ENCODE results near the gene KIF6. TPM values are rescaled to one million over a fixed set of nuclear protein-coding genes. Genes with fewer than 3 reads are reported as not detected.

The KIF6 gene
- total RNA-seq, 1 donor from 2014 or later = 2.0 TPM

DNA sequence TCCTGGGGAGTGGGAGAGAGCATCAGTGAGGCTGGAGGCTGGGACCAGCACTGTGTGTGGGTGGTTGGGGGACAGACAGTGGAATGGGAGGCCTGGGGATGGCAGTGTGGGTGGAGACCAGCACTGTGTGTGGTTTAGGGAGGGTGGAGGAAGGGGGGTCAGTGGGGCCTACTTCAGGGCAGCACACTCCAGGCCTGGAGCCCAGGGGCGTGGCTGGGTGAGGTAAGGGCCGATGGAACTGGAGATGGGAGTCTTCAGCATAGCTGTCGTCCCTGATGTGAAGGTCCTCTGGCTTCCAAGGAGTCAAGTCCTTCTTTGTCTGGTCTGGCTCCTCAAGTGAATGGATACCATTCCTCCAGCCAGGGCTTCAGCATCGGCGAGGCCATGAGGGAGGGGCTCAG lies 429.6 kb downstream of the KIF6 start:
- Histone ChIP-seq H3K27me3 (ENCODE audit: insufficient read depth, low read length) (no peaks in the 10 kb centered on the region), H2AFZ (ENCODE audit: low read depth, low read length) (no peak overlapping the region), H3K36me3 (ENCODE audit: insufficient read depth, low read length) (no peaks in the 10 kb centered on the region), H4K20me1 (ENCODE audit: insufficient read depth, low read length) (no peaks in the 10 kb centered on the region), H3K79me2 (ENCODE audit: insufficient read depth, low read length) (no peaks in the 10 kb centered on the region), H3K4me3 (ENCODE audit: insufficient read depth, low read depth, low read length) (no peak overlapping the region), H3K27ac (ENCODE audit: low read depth, low read length) (no peak overlapping the region), H3K9ac (ENCODE audit: low read length) (no peak overlapping the region), H3K4me1 (ENCODE audit: insufficient read depth, low read length) (no peaks in the 10 kb centered on the region), H3K9me3 (ENCODE audit: insufficient read depth, low read depth, low read length) (no peaks in the 10 kb centered on the region), H3K4me2 (ENCODE audit: low read length) (no peak overlapping the region)
- peaks cover 51% of the 10 kb centered on the region for H3K27me3 Mint-ChIP-seq (ENCODE audit: low read depth, unreplicated experiment)
- DNase-seq (ENCODE audit: low read depth) = no peak
- no peak overlapping the region for H3K27ac Mint-ChIP-seq (ENCODE audit: unreplicated experiment)
- TF ChIP-seq EZH2 (IDR thresholded peaks at IDR 0.05; ENCODE audit: insufficient read depth, low read length) = no peak
- TF ChIP-seq, protein P1, sequence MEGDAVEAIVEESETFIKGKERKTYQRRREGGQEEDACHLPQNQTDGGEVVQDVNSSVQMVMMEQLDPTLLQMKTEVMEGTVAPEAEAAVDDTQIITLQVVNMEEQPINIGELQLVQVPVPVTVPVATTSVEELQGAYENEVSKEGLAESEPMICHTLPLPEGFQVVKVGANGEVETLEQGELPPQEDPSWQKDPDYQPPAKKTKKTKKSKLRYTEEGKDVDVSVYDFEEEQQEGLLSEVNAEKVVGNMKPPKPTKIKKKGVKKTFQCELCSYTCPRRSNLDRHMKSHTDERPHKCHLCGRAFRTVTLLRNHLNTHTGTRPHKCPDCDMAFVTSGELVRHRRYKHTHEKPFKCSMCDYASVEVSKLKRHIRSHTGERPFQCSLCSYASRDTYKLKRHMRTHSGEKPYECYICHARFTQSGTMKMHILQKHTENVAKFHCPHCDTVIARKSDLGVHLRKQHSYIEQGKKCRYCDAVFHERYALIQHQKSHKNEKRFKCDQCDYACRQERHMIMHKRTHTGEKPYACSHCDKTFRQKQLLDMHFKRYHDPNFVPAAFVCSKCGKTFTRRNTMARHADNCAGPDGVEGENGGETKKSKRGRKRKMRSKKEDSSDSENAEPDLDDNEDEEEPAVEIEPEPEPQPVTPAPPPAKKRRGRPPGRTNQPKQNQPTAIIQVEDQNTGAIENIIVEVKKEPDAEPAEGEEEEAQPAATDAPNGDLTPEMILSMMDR (IDR thresholded peaks at IDR 0.05; ENCODE audit: insufficient read depth, low read depth, low read length) = no peak
- H3K4me3 Mint-ChIP-seq (ENCODE audit: unreplicated experiment) = peak overlapping the region; percentile 54
- H3K4me1 Mint-ChIP-seq (ENCODE audit: low read depth, unreplicated experiment) = peaks cover 12% of the 10 kb centered on the region
- peaks cover 8% of the 10 kb centered on the region for H3K9me3 Mint-ChIP-seq (ENCODE audit: unreplicated experiment)
- H3K36me3 Mint-ChIP-seq (ENCODE audit: low read depth, unreplicated experiment) = no peaks in the 10 kb centered on the region
- FAIRE-seq = no peak

DNA sequence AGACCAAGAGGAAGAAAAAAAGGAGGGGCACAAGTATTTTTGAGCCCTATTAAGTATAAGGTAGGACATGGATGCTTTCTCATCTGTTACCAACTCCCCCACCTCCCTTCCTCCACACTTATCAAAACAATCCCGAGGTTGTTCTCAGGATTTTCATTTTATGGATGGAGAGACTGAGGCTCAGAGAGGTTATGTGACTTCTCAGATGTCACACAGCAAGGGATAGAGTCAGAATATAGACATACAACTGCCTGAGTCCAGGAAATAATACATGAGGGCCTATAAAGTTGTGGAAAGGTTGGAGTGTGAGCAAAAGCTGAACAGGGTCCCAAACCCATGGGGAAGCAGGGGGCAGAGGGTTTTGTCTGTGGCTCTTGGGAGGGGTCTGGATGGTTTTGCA lies 430.3 kb downstream of the KIF6 start:
- Histone ChIP-seq H3K27ac (ENCODE audit: low read depth, low read length) (no peak overlapping the region), H3K27me3 (ENCODE audit: insufficient read depth, low read length) (no peaks in the 10 kb centered on the region), H3K79me2 (ENCODE audit: insufficient read depth, low read length) (no peaks in the 10 kb centered on the region), H3K4me1 (ENCODE audit: insufficient read depth, low read length) (no peaks in the 10 kb centered on the region), H3K4me3 (ENCODE audit: insufficient read depth, low read depth, low read length) (no peak overlapping the region), H2AFZ (ENCODE audit: low read depth, low read length) (no peak overlapping the region), H3K9ac (ENCODE audit: low read length) (no peak overlapping the region), H4K20me1 (ENCODE audit: insufficient read depth, low read length) (no peaks in the 10 kb centered on the region), H3K36me3 (ENCODE audit: insufficient read depth, low read length) (no peaks in the 10 kb centered on the region), H3K4me2 (ENCODE audit: low read length) (no peak overlapping the region), H3K9me3 (ENCODE audit: insufficient read depth, low read depth, low read length) (no peaks in the 10 kb centered on the region)
- Mint-ChIP-seq H3K4me1 (ENCODE audit: low read depth, unreplicated experiment) (peaks cover 12% of the 10 kb centered on the region), H3K9me3 (ENCODE audit: unreplicated experiment) (peaks cover 8% of the 10 kb centered on the region), H3K36me3 (ENCODE audit: low read depth, unreplicated experiment) (no peaks in the 10 kb centered on the region), H3K27me3 (ENCODE audit: low read depth, unreplicated experiment) (peaks cover 47% of the 10 kb centered on the region), H3K27ac (ENCODE audit: unreplicated experiment) (no peak overlapping the region), H3K4me3 (ENCODE audit: unreplicated experiment) (no peak overlapping the region)
- no peak for FAIRE-seq
- TF ChIP-seq, protein P1 (IDR thresholded peaks at IDR 0.05; ENCODE audit: insufficient read depth, low read depth, low read length) = no peak
- TF ChIP-seq EZH2 (IDR thresholded peaks at IDR 0.05; ENCODE audit: insufficient read depth, low read length) = no peak
- DNase-seq (ENCODE audit: low read depth) = no peak

DNA sequence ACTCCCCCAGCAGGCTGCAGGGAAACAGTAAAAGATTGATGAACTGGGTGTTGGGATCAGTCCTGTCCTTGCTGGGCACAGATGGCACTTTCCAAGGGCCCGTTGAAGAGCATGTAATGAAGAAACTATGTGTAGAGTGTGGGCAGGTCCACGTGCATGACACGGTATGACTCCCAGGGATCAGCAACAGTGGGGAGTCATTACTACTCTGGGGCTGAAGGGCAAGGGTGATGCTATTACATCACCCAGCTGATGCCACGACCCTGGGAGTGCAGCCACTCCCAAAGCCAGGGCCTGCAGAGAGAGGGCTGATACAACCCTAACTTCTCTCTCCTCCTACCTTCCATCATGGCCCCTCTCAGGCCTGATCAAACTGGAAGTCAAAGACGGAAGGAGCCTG lies 431.1 kb downstream of the KIF6 start:
- H3K27ac Mint-ChIP-seq (ENCODE audit: unreplicated experiment) = no peak overlapping the region
- no peak for DNase-seq (ENCODE audit: low read depth)
- no peaks in the 10 kb centered on the region for H3K9me3 ChIP-seq (ENCODE audit: insufficient read depth, low read depth, low read length)
- peaks cover 8% of the 10 kb centered on the region for H3K9me3 Mint-ChIP-seq (ENCODE audit: unreplicated experiment)
- no peak for FAIRE-seq
- TF ChIP-seq, protein P1 (IDR thresholded peaks at IDR 0.05; ENCODE audit: insufficient read depth, low read depth, low read length) = no peak
- TF ChIP-seq EZH2 (IDR thresholded peaks at IDR 0.05; ENCODE audit: insufficient read depth, low read length) = no peak
- no peaks in the 10 kb centered on the region for H3K27me3 ChIP-seq (ENCODE audit: insufficient read depth, low read length)
- H3K9ac ChIP-seq (ENCODE audit: low read length) = no peak overlapping the region
- H3K4me2 ChIP-seq (ENCODE audit: low read length) = no peak overlapping the region
- H4K20me1 ChIP-seq (ENCODE audit: insufficient read depth, low read length) = no peaks in the 10 kb centered on the region
- no peaks in the 10 kb centered on the region for H3K79me2 ChIP-seq (ENCODE audit: insufficient read depth, low read length)
- H2AFZ ChIP-seq (ENCODE audit: low read depth, low read length) = no peak overlapping the region
- H3K4me3 Mint-ChIP-seq (ENCODE audit: unreplicated experiment) = no peak overlapping the region
- H3K36me3 Mint-ChIP-seq (ENCODE audit: low read depth, unreplicated experiment) = no peaks in the 10 kb centered on the region
- no peak overlapping the region for H3K4me3 ChIP-seq (ENCODE audit: insufficient read depth, low read depth, low read length)
- H3K27me3 Mint-ChIP-seq (ENCODE audit: low read depth, unreplicated experiment) = peaks cover 41% of the 10 kb centered on the region
- no peaks in the 10 kb centered on the region for H3K36me3 ChIP-seq (ENCODE audit: insufficient read depth, low read length)
- no peaks in the 10 kb centered on the region for H3K4me1 ChIP-seq (ENCODE audit: insufficient read depth, low read length)
- H3K27ac ChIP-seq (ENCODE audit: low read depth, low read length) = no peak overlapping the region
- H3K4me1 Mint-ChIP-seq (ENCODE audit: low read depth, unreplicated experiment) = peaks cover 12% of the 10 kb centered on the region
